CD4-positive, alpha-beta T cell (primary cell): ENCODE results near the gene SEPHS2. TPM values are rescaled to one million over a fixed set of nuclear protein-coding genes. Genes with fewer than 3 reads are reported as not detected.
A peak's percentile ranks its signal among the peaks of the same experiment; 100 is the strongest.

ENCODE experiments used
- ATAC-seq: fragments of 200-7000 bp; cut with Tn5 transposase; one replicate; pipeline ENCODE4 v1.10.0; 2022; ENCODE audit warnings: mild to moderate bottlenecking; ENCODE audit not compliant: poor library complexity
- CTCF ChIA-PET: fragments of 350-600 bp; sonication (Branson Sonifier 250); formaldehyde crosslinking; loops from one replicate; lab custom pipeline; 2021; ENCODE audit warnings: antibody characterized with exemption, inconsistent platforms; lab: Charles Lee
- POLR2A ChIA-PET: fragments of 350-600 bp; sonication (Branson Sonifier 250); formaldehyde crosslinking; loops from one replicate; lab custom pipeline; 2021; ENCODE audit warnings: antibody characterized with exemption, inconsistent platforms; lab: Charles Lee
- DNase-seq, 14 experiments: peaks; one replicate each; pipeline ENCODE4 v3.0.0-alpha.2; 2013 to 2020; ENCODE audit warnings: mixed read lengths in 2 of 14
- H3K27ac ChIP-seq, 2 donors: one replicate each; pipeline versions ENCODE4 v1.5.1 to v1.7.0; 2013; ENCODE audit warnings: low read length in 2 of 2, low read depth in 1 of 2, mild to moderate bottlenecking in 1 of 2
- H3K27me3 ChIP-seq, 2 experiments: 1 replicate in 1 of 2; 2 replicates in 1 of 2; pipeline versions ENCODE4 v1.6.1 to v1.7.0; 2013; ENCODE audit warnings: low read length in 2 of 2, control low read depth in 1 of 2, mild to moderate bottlenecking in 1 of 2, moderate library complexity in 1 of 2; ENCODE audit not compliant: insufficient read depth in 2 of 2, control insufficient read depth in 1 of 2
- H3K36me3 ChIP-seq: one replicate; pipeline ENCODE4 v1.6.1; 2013; ENCODE audit warnings: low read length, control low read depth; ENCODE audit not compliant: insufficient read depth
- H3K4me1 ChIP-seq: one replicate; pipeline ENCODE4 v1.6.1; 2013; ENCODE audit warnings: low read length, control low read depth; ENCODE audit not compliant: insufficient read depth
- H3K4me3 ChIP-seq: one replicate; pipeline ENCODE4 v1.5.1; 2013; ENCODE audit warnings: mild to moderate bottlenecking, low read length, moderate library complexity
- H3K9me3 ChIP-seq, 2 experiments: 1 replicate in 1 of 2; 2 replicates in 1 of 2; pipeline versions ENCODE4 v1.6.1 to v1.7.0; 2013; ENCODE audit warnings: low read length in 2 of 2, mild to moderate bottlenecking in 2 of 2, control low read depth in 1 of 2, moderate library complexity in 1 of 2; ENCODE audit not compliant: control insufficient read depth in 1 of 2, insufficient read depth in 1 of 2
- H3K27ac Mint-ChIP-seq: one replicate; pipeline ENCODE4 v1.8.0; 2020; ENCODE audit warnings: mixed read lengths
- H3K27me3 Mint-ChIP-seq: one replicate; pipeline ENCODE4 v1.8.0; 2021; ENCODE audit warnings: mixed read lengths
- H3K36me3 Mint-ChIP-seq: one replicate; pipeline ENCODE4 v1.8.0; 2021; ENCODE audit warnings: low read depth, mixed read lengths
- H3K4me1 Mint-ChIP-seq: one replicate; pipeline ENCODE4 v1.8.0; 2021; ENCODE audit warnings: low read depth, mixed read lengths
- H3K4me3 Mint-ChIP-seq: one replicate; pipeline ENCODE4 v1.8.0; 2020; ENCODE audit warnings: mild to moderate bottlenecking, mixed read lengths
- H3K9me3 Mint-ChIP-seq: one replicate; pipeline ENCODE4 v1.8.0; 2020; ENCODE audit warnings: mixed read lengths
- intact Hi-C, 2 experiments: fragments of 100-400 bp; cut with DNase I in 1 of 2; cut with micrococcal nuclease in 1 of 2; formaldehyde crosslinking; loops; one replicate each; pipeline versions ENCODE4 v1.15.1 to v1.9.0; 2023 to 2025; cut with DNase I, micrococcal nuclease
- total RNA-seq, 174 experiments: library from RNA in 2 of 174; stranded (reverse) in 2 of 174; gene quantifications; one replicate each; pipeline ENCODE4 v1.2.3 and lab custom pipeline; 2021 to 2026
- TF ChIP-seq, protein P1 (sequence below): fragments of 200-600 bp; IDR thresholded peaks from one replicate; pipeline ENCODE4 v1.8.0; 2022; ENCODE audit warnings: antibody characterized with exemption, mild to moderate bottlenecking

SEPHS2 gene
- total RNA-seq, 2 experiments from 2014 or later, result 25.4 to 25.9 TPM

DNA sequence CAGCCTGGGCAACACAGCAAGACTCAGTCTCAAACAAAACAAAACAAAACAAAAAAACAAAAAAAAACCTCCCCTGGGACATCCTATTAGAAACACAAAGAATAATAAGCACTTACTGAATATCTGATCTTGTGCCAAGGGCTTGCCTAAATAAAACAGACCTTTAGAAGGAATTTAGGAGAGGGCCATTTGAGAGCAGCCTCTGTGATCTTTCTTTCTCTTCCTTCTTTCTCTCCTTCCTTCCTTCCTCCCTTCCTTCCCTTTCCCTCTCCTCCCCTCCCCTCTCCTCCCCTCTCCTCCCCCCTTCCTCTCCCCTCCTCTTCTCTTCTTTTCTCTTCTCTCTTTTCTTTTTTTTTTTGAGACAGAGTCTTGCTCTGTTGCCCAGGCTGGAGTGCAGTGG, 39.2 kb upstream of the SEPHS2 start:
- TF ChIP-seq, protein P1, sequence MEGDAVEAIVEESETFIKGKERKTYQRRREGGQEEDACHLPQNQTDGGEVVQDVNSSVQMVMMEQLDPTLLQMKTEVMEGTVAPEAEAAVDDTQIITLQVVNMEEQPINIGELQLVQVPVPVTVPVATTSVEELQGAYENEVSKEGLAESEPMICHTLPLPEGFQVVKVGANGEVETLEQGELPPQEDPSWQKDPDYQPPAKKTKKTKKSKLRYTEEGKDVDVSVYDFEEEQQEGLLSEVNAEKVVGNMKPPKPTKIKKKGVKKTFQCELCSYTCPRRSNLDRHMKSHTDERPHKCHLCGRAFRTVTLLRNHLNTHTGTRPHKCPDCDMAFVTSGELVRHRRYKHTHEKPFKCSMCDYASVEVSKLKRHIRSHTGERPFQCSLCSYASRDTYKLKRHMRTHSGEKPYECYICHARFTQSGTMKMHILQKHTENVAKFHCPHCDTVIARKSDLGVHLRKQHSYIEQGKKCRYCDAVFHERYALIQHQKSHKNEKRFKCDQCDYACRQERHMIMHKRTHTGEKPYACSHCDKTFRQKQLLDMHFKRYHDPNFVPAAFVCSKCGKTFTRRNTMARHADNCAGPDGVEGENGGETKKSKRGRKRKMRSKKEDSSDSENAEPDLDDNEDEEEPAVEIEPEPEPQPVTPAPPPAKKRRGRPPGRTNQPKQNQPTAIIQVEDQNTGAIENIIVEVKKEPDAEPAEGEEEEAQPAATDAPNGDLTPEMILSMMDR, result no peak
- CTCF ChIA-PET, result no interaction called here
- intact Hi-C loops, result loop anchor here in 1 of 2 experiments (5.0 kb wide), 1 partner anchor 32 kb away; no protein-coding TSS in a partner anchor

DNA sequence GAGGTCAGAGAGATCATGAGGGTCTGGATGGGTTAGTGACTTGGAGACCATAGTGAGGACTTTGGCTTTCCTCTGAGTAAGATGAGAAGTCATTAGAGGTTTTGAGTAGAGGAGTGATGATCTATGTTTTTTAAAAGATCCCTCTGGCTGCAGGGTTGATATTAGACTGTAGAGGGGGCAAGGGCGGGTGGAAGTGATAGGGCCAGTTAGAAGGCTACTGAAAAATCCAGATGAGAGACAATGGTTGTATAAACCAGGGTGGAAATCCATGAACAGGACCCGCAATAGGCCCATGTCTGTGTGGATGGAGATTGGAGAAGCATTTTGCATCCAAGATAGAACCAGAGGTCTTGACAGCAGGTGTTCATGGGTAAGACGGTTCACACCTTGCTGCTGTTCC, 36.7 kb upstream of the SEPHS2 start:
- no peak overlapping the region for H3K4me3 ChIP-seq
- H3K36me3 ChIP-seq, result peaks cover 86% of the 10 kb centered on the region
- Mint-ChIP-seq H3K27me3 (no peaks in the 10 kb centered on the region), H3K36me3 (peaks cover 84% of the 10 kb centered on the region), H3K27ac (peak overlapping the region; percentile 76), H3K9me3 (no peaks in the 10 kb centered on the region), H3K4me3 (no peak overlapping the region), H3K4me1 (peaks cover 24% of the 10 kb centered on the region)
- ChIA-PET POLR2A (interaction anchor here (1.0 to 4.9 kb wide), 3 partner anchors 9 to 37 kb away, joined by 3 to 21 read pairs (median 4); partner anchors contain the start of gene ITGAL), CTCF (interaction anchor here (3.7 kb wide), 1 partner anchor 33 kb away, joined by 12 read pairs; no protein-coding TSS in a partner anchor)
- TF ChIP-seq, protein P1, result no peak
- DNase-seq, result peak in 3 of 14 experiments; percentile 21 to 38 (median 23)
- H3K27ac ChIP-seq, result no peak overlapping the region
- peaks cover 62% of the 10 kb centered on the region for H3K4me1 ChIP-seq
- ATAC-seq, result peak; percentile 80
- H3K9me3 ChIP-seq, result no peaks in the 10 kb centered on the region
- intact Hi-C loops, result loop anchor here (2.0 to 5.0 kb wide), 2 partner anchors 35 to 116 kb away; no protein-coding TSS in a partner anchor
- H3K27me3 ChIP-seq, result no peaks in the 10 kb centered on the region

More for the DNA sequence above, 39.2 kb upstream of the SEPHS2 start:
- Histone ChIP-seq H3K4me1 (peaks cover 48% of the 10 kb centered on the region), H3K27me3 (no peaks in the 10 kb centered on the region), H3K9me3 (no peaks in the 10 kb centered on the region), H3K27ac (no peak overlapping the region), H3K36me3 (peaks cover 91% of the 10 kb centered on the region), H3K4me3 (no peak overlapping the region)
- H3K4me1 Mint-ChIP-seq, result peaks cover 14% of the 10 kb centered on the region
- POLR2A ChIA-PET, result interaction anchor here (0.7 to 4.9 kb wide), 2 partner anchors 12 to 152 kb away, joined by 3 to 21 read pairs; partner anchors contain the start of gene ITGAL
- H3K27me3 Mint-ChIP-seq, result no peaks in the 10 kb centered on the region
- H3K9me3 Mint-ChIP-seq, result no peaks in the 10 kb centered on the region
- no peak overlapping the region for H3K4me3 Mint-ChIP-seq
- DNase-seq (no peak), ATAC-seq (no peak)
- H3K36me3 Mint-ChIP-seq, result peaks cover 89% of the 10 kb centered on the region
- peak overlapping the region; percentile 53 for H3K27ac Mint-ChIP-seq

DNA sequence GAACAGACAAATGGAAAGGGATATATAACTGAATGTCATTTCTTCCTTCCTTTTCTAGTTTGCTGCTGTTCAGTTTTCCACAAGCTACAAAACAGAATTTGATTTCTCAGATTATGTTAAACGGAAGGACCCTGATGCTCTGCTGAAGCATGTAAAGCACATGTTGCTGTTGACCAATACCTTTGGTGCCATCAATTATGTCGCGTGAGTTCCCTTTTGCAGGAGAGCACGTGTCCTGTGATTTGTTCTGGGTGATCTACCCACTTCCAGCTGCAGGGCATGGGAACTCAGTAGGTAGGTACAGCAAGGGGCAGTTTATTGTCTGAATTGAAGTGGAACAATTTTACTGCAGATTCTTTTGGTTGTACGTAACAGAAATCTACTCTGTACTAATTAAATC, 35.7 kb upstream of the SEPHS2 start:
- no peaks in the 10 kb centered on the region for H3K27me3 Mint-ChIP-seq
- H3K36me3 Mint-ChIP-seq, result peaks cover 86% of the 10 kb centered on the region
- intact Hi-C loops, result loop anchor here in 1 of 2 experiments (5.0 kb wide), 1 partner anchor 36 kb away; no protein-coding TSS in a partner anchor
- CTCF ChIA-PET, result interaction anchor here (1.1 to 3.7 kb wide), 3 partner anchors 32 to 51 kb away, joined by 3 to 12 read pairs (median 5); partner anchors contain the start of gene DCTPP1
- H3K4me3 Mint-ChIP-seq, result no peak overlapping the region
- peaks cover 27% of the 10 kb centered on the region for H3K4me1 Mint-ChIP-seq
- ATAC-seq (no peak), DNase-seq (no peak)
- Histone ChIP-seq H3K4me1 (peaks cover 68% of the 10 kb centered on the region), H3K9me3 (no peaks in the 10 kb centered on the region), H3K27ac (no peak overlapping the region), H3K27me3 (no peaks in the 10 kb centered on the region), H3K36me3 (peaks cover 85% of the 10 kb centered on the region), H3K4me3 (no peak overlapping the region)
- H3K9me3 Mint-ChIP-seq, result no peaks in the 10 kb centered on the region
- POLR2A ChIA-PET, result interaction anchor here (1.0 to 2.7 kb wide), 6 partner anchors 9 to 111 kb away, joined by 3 to 15 read pairs (median 4); partner anchors contain the start of genes DCTPP1, ITGAL, TBC1D10B and ZNF747
- peak overlapping the region; percentile 76 for H3K27ac Mint-ChIP-seq
- TF ChIP-seq, protein P1, result no peak
